ENCODE data around the gene DMAC1.
A peak's percentile ranks its signal among the peaks of the same experiment; 100 is the strongest.

DMAC1 gene

DNA sequence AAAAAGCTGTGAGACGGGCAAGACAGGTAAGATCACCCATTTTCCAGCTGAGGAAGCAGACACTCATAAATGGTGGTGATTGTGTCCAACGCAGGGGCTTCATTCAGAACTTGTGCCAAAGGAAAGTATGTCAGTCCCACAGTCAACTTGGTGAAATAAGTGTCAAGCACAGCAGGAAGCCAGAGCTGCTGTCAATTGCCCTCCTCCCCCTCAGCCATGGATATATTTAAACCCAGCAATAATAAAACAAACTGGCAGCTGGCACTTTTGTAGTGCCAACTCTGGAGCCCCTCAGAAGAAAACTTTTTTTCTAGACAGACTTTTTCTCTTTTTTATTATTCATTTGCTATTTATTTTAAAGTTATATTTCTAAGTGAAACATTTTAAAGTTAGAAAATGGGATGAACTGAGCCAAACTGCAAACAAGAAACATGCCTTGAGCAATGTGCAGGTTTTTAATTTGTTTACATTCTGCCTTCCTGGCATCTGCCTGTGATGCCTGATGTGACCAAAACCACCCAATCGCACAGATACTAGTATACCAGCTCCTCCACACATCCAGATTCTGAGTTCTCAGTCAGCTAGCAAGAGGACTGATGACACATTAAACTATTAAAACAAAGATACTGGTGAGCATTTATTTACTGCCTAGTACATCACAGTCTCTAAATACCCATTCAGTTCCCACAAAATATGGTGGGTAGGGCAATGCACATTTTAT is 17.0 kb downstream of the DMAC1 start:
- no peak for DNase-seq
- Histone ChIP-seq H3K9me3 (ENCODE audit: severe bottlenecking) (no peaks in the 10 kb centered on the region), H3K4me3 (ENCODE audit: low read depth, low read length) (no peak overlapping the region), H3K27me3 (ENCODE audit: insufficient read depth, low read depth, severe bottlenecking) (no peaks in the 10 kb centered on the region), H3K36me3 (no peaks in the 10 kb centered on the region), H3K27ac (no peak overlapping the region)
- TF ChIP-seq CTCF (IDR thresholded peaks at IDR 0.05; ENCODE audit: low read depth, low read length), result no peak

- no peak for TF ChIP-seq CTCF (IDR thresholded peaks at IDR 0.05; ENCODE audit: low read depth, low read length)
Observed at GRCh38 chr9:7780261-7780988, 19.2 kb downstream of the DMAC1 start.

GRCh38 chr9:7778851-7779600 is 20.6 kb downstream of the DMAC1 start:
- no peak for TF ChIP-seq CTCF (IDR thresholded peaks at IDR 0.05; ENCODE audit: low read depth, low read length)
- no peak overlapping the region for H3K4me3 ChIP-seq (ENCODE audit: low read depth, low read length)
- H3K36me3 ChIP-seq, result no peaks in the 10 kb centered on the region
- no peaks in the 10 kb centered on the region for H3K9me3 ChIP-seq (ENCODE audit: severe bottlenecking)
- DNase-seq, result no peak
- no peaks in the 10 kb centered on the region for H3K27me3 ChIP-seq (ENCODE audit: insufficient read depth, low read depth, severe bottlenecking)
- H3K27ac ChIP-seq, result no peak overlapping the region

More at GRCh38 chr9:7780261-7780988, 19.2 kb downstream of the DMAC1 start:
- peak overlapping the region; percentile 24; the same call in 1 of the 2 replicates for H3K27ac ChIP-seq
- peak; percentile 62 for DNase-seq
- H3K27me3 ChIP-seq (ENCODE audit: insufficient read depth, low read depth, severe bottlenecking), result no peaks in the 10 kb centered on the region
- H3K36me3 ChIP-seq, result no peaks in the 10 kb centered on the region
- no peak overlapping the region for H3K4me3 ChIP-seq (ENCODE audit: low read depth, low read length)
- no peaks in the 10 kb centered on the region for H3K9me3 ChIP-seq (ENCODE audit: severe bottlenecking)

GRCh38 chr9:7777771-7778170 is 21.8 kb downstream of the DMAC1 start:
- no peak overlapping the region for H3K4me3 ChIP-seq (ENCODE audit: low read depth, low read length)
- H3K27me3 ChIP-seq (ENCODE audit: insufficient read depth, low read depth, severe bottlenecking), result no peaks in the 10 kb centered on the region
- no peak for DNase-seq
- no peaks in the 10 kb centered on the region for H3K9me3 ChIP-seq (ENCODE audit: severe bottlenecking)
- no peak overlapping the region for H3K27ac ChIP-seq
- TF ChIP-seq CTCF (IDR thresholded peaks at IDR 0.05; ENCODE audit: low read depth, low read length), result no peak
- no peaks in the 10 kb centered on the region for H3K36me3 ChIP-seq

DNA sequence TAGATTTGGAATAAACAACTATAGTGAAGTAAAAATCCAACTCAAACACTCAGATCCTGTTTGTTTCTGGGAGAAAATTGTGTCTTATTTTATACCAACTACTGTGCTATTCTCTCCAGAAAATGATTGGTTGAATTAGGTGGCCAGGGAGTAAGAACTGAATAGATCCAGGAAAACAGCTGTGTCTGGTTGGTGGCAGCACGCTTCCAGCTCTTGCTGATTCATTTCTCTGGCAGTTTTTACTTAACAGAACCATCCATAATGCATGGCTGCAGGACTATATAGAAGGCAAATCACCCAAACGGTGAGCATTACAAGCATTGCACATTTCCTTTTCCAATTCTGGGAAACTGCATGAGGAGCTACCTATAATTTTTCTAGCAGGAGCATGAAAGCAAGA is 29.5 kb downstream of the DMAC1 start:
- no peaks in the 10 kb centered on the region for H3K9me3 ChIP-seq (ENCODE audit: severe bottlenecking)
- H3K4me3 ChIP-seq (ENCODE audit: low read depth, low read length), result no peak overlapping the region
- no peaks in the 10 kb centered on the region for H3K36me3 ChIP-seq
- TF ChIP-seq CTCF (IDR thresholded peaks at IDR 0.05; ENCODE audit: low read depth, low read length), result no peak
- no peak overlapping the region for H3K27ac ChIP-seq
- no peaks in the 10 kb centered on the region for H3K27me3 ChIP-seq (ENCODE audit: insufficient read depth, low read depth, severe bottlenecking)
- DNase-seq, result no peak

Measured in WERI-Rb-1 (cell line).